ENCODE data around the gene CFAP46.

Gene CFAP46

DNA sequence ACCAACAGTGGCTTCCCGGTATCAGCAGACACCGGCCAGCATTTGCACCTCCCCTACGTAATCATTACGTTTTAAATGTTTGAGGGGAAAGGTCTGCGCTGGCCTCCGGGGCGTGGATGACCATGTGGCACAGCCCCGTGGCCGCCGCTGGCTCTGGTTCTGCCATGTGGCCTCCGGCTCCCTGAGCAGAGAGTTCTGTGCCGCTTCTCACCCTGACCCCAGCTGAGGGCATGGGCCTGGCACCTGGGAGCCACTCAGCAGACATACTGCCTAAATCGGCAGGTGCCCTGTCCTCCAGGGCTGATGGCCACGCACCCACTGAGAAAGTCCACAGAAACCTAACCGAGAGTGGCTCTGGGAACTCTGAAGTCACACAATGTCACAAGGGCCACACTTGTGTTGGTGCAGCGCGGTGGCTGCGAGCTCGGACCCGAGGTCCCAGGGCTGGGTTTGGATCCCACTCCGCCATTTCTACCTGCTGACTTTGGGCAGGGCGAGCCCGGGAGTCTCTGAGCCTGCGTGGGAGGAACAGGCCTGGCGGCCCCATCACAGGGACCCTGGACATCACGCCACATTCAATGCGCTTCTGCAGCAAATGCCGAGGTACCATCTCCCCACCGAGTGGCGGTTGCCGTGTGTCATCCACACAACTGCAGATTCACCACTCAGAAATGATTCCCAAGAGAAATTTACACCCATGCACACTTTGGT is 25.3 kb downstream of the CFAP46 start (continued):
- TF ChIP-seq ZNF70 (CRISPR knock-in tag; IDR thresholded peaks at IDR 0.05) = no peak
- TF ChIP-seq TOX (CRISPR knock-in tag; IDR thresholded peaks at IDR 0.05; ENCODE audit: borderline replicate concordance) = no peak

DNA sequence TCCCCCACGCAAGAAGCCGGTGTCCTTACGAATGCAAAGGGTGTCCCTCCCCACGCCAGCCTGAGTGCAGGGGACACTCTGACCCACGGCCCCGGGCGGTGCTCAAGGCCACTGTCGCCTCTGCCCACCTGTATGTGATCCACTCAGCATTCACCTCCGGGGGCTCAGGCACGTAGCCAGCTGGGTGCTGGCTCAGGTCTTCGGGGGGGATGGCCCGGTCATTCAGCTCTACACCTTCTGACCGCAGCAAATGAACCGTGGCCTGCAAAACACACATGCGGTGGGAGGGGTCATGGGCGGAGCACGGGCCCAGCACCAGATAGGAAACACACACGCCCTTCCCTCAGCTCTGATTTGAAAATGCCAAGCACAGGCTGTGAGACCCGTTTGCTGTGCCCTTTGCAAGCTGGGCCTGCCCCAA is 25.9 kb downstream of the CFAP46 start:
- no peak for ATAC-seq
- no peak for TF ChIP-seq ARNTL (CRISPR knock-in tag; IDR thresholded peaks at IDR 0.05; ENCODE audit: borderline replicate concordance, low read depth)
- TF ChIP-seq, protein P1, sequence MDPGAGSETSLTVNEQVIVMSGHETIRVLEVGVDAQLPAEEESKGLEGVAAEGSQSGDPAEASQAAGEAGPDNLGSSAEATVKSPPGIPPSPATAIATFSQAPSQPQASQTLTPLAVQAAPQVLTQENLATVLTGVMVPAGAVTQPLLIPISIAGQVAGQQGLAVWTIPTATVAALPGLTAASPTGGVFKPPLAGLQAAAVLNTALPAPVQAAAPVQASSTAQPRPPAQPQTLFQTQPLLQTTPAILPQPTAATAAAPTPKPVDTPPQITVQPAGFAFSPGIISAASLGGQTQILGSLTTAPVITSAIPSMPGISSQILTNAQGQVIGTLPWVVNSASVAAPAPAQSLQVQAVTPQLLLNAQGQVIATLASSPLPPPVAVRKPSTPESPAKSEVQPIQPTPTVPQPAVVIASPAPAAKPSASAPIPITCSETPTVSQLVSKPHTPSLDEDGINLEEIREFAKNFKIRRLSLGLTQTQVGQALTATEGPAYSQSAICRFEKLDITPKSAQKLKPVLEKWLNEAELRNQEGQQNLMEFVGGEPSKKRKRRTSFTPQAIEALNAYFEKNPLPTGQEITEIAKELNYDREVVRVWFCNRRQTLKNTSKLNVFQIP (CRISPR knock-in tag; IDR thresholded peaks at IDR 0.05; ENCODE audit: borderline replicate concordance, low read depth) = no peak
- TF ChIP-seq, protein P2, sequence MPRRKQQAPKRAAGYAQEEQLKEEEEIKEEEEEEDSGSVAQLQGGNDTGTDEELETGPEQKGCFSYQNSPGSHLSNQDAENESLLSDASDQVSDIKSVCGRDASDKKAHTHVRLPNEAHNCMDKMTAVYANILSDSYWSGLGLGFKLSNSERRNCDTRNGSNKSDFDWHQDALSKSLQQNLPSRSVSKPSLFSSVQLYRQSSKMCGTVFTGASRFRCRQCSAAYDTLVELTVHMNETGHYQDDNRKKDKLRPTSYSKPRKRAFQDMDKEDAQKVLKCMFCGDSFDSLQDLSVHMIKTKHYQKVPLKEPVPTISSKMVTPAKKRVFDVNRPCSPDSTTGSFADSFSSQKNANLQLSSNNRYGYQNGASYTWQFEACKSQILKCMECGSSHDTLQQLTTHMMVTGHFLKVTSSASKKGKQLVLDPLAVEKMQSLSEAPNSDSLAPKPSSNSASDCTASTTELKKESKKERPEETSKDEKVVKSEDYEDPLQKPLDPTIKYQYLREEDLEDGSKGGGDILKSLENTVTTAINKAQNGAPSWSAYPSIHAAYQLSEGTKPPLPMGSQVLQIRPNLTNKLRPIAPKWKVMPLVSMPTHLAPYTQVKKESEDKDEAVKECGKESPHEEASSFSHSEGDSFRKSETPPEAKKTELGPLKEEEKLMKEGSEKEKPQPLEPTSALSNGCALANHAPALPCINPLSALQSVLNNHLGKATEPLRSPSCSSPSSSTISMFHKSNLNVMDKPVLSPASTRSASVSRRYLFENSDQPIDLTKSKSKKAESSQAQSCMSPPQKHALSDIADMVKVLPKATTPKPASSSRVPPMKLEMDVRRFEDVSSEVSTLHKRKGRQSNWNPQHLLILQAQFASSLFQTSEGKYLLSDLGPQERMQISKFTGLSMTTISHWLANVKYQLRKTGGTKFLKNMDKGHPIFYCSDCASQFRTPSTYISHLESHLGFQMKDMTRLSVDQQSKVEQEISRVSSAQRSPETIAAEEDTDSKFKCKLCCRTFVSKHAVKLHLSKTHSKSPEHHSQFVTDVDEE (CRISPR knock-in tag; IDR thresholded peaks at IDR 0.05) = no peak
- TF ChIP-seq, protein P3, sequence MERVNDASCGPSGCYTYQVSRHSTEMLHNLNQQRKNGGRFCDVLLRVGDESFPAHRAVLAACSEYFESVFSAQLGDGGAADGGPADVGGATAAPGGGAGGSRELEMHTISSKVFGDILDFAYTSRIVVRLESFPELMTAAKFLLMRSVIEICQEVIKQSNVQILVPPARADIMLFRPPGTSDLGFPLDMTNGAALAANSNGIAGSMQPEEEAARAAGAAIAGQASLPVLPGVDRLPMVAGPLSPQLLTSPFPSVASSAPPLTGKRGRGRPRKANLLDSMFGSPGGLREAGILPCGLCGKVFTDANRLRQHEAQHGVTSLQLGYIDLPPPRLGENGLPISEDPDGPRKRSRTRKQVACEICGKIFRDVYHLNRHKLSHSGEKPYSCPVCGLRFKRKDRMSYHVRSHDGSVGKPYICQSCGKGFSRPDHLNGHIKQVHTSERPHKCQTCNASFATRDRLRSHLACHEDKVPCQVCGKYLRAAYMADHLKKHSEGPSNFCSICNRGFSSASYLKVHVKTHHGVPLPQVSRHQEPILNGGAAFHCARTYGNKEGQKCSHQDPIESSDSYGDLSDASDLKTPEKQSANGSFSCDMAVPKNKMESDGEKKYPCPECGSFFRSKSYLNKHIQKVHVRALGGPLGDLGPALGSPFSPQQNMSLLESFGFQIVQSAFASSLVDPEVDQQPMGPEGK (CRISPR knock-in tag; IDR thresholded peaks at IDR 0.05; ENCODE audit: borderline replicate concordance) = no peak
- TF ChIP-seq, protein P4, sequence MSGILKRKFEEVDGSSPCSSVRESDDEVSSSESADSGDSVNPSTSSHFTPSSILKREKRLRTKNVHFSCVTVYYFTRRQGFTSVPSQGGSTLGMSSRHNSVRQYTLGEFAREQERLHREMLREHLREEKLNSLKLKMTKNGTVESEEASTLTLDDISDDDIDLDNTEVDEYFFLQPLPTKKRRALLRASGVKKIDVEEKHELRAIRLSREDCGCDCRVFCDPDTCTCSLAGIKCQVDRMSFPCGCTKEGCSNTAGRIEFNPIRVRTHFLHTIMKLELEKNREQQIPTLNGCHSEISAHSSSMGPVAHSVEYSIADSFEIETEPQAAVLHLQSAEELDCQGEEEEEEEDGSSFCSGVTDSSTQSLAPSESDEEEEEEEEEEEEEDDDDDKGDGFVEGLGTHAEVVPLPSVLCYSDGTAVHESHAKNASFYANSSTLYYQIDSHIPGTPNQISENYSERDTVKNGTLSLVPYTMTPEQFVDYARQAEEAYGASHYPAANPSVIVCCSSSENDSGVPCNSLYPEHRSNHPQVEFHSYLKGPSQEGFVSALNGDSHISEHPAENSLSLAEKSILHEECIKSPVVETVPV (CRISPR knock-in tag; IDR thresholded peaks at IDR 0.05) = no peak
- TF ChIP-seq TCF4 (CRISPR knock-in tag; IDR thresholded peaks at IDR 0.05; ENCODE audit: borderline replicate concordance) = no peak
- no peak for TF ChIP-seq TOX (CRISPR knock-in tag; IDR thresholded peaks at IDR 0.05; ENCODE audit: borderline replicate concordance)
- TF ChIP-seq CSDC2 (CRISPR knock-in tag; IDR thresholded peaks at IDR 0.05) = no peak
- TF ChIP-seq BACH2 (CRISPR knock-in tag; IDR thresholded peaks at IDR 0.05; ENCODE audit: borderline replicate concordance) = no peak
- TF ChIP-seq ZC3H10 (CRISPR knock-in tag; IDR thresholded peaks at IDR 0.05) = no peak
- no peak for TF ChIP-seq ESRRG (CRISPR knock-in tag; IDR thresholded peaks at IDR 0.05)
- no peak for TF ChIP-seq ZFP3 (CRISPR knock-in tag; IDR thresholded peaks at IDR 0.05)

DNA sequence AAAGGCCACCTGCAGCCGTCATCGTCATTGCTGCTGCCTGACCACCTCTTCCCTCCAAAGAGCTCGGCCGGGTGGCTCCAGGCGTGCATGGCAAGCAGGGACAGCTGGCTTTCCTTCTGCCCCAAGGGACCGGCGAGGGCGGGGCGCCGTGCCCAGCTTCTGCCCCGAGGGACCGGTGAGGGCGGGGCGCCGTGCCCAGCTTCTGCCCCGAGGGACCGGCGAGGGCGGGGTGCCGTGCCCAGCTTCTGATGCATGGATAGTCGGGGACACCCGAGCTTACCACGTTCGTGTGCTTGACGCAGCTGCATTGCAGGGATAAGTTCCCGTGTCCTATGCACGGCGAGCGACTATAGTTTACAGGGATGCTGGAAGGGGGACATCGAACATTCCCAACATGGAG is 27.0 kb downstream of the CFAP46 start:
- no peak for ATAC-seq
- TF ChIP-seq, protein P1 (CRISPR knock-in tag; IDR thresholded peaks at IDR 0.05; ENCODE audit: borderline replicate concordance, low read depth) = no peak
- TF ChIP-seq ZNF70 (CRISPR knock-in tag; IDR thresholded peaks at IDR 0.05) (no peak), TCF4 (CRISPR knock-in tag; IDR thresholded peaks at IDR 0.05; ENCODE audit: borderline replicate concordance) (no peak), ARNTL (CRISPR knock-in tag; IDR thresholded peaks at IDR 0.05; ENCODE audit: borderline replicate concordance, low read depth) (no peak), BACH2 (CRISPR knock-in tag; IDR thresholded peaks at IDR 0.05; ENCODE audit: borderline replicate concordance) (no peak), TOX (CRISPR knock-in tag; IDR thresholded peaks at IDR 0.05; ENCODE audit: borderline replicate concordance) (no peak), ISL1 (CRISPR knock-in tag; IDR thresholded peaks at IDR 0.05) (no peak), GLIS3 (CRISPR knock-in tag; IDR thresholded peaks at IDR 0.05) (no peak), PPARA (CRISPR knock-in tag; IDR thresholded peaks at IDR 0.05; ENCODE audit: borderline replicate concordance) (no peak), OSR1 (CRISPR knock-in tag; IDR thresholded peaks at IDR 0.05) (no peak), ZNF565 (CRISPR knock-in tag; conservative IDR thresholded peaks at IDR 0.05; ENCODE audit: low read depth) (no peak), RARB (CRISPR knock-in tag; IDR thresholded peaks at IDR 0.05) (no peak), ESRRG (CRISPR knock-in tag; IDR thresholded peaks at IDR 0.05) (no peak), ZNF8 (CRISPR knock-in tag; IDR thresholded peaks at IDR 0.05) (no peak)
- TF ChIP-seq, protein P5, sequence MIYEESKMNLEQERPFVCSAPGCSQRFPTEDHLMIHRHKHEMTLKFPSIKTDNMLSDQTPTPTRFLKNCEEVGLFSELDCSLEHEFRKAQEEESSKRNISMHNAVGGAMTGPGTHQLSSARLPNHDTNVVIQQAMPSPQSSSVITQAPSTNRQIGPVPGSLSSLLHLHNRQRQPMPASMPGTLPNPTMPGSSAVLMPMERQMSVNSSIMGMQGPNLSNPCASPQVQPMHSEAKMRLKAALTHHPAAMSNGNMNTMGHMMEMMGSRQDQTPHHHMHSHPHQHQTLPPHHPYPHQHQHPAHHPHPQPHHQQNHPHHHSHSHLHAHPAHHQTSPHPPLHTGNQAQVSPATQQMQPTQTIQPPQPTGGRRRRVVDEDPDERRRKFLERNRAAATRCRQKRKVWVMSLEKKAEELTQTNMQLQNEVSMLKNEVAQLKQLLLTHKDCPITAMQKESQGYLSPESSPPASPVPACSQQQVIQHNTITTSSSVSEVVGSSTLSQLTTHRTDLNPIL (CRISPR knock-in tag; IDR thresholded peaks at IDR 0.05; ENCODE audit: low read depth) = no peak
- TF ChIP-seq, protein P2 (CRISPR knock-in tag; IDR thresholded peaks at IDR 0.05) = no peak

Measured in SK-N-SH treated with all-trans-retinoic acid at 6 μM for 48 hours (cell line).